NCI-H1092 (cell line): ENCODE results near the gene MS4A4E.
"Not testable (repeated sequence)": the region's sequence is repeated elsewhere in the genome, so short reads cannot be mapped to it uniquely, and the experiment has no call there.

Source experiments
- DNase-seq: peaks from one replicate; lab custom pipeline; 2025; lab: John Stamatoyannopoulos, UW

MS4A4E gene

DNA sequence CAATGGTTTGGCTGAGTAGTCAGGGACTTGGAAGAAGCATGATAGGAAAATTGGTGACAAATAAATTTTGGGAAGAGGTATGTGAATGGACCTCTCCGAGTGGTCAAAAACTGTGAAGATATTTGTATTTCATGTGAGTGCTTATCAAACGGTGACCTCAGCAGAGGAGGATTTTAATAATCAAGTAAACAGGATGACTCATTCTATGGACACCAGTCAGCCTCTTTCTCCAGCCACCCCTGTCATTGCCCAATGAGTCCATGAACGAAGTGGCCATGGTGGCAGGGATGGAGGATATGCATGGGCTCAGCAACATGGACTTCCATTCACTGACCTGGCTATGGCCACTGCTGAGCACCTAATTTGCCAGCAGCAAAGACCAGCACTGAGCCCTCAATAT is 21.2 kb downstream of the MS4A4E start:
- no peak for DNase-seq

DNA sequence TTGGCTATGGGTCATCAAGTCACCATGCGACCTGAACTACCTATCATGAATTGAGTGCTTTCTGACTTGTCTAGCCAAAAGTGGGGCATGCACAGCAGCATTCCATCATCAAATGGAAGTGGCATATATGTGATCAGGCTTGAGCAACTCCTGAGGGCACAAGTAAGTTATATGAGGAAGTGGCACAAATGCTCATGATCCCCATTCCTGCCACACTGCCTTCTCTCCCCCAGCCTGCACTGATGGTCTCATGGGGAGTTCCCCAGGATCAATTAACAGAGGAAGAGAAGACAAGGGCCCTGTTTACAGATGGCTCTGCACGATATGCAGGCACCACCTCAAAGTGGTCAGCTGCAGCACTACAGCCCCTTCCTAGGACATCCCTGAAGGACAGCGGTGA is 21.8 kb downstream of the MS4A4E start:
- DNase-seq = no peak

DNA sequence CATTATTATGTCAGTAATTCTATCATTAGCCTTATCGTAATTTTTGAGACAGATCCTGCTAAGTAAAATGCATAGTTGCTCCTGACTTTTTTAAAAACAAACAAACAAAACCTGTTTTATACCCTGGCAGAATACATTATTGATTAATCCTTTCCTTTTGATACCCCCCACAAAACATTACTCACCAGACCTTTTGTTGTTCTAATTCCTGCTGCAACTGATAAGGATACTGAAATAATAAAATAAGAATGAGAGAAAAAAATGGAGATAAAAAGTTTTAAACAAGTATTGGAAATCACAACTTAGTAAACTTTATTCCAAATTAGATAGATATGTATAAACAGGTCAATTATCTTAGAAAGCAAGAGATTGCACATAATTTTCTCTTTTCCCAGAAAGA is 28.6 kb downstream of the MS4A4E start:
- no peak for DNase-seq

DNA sequence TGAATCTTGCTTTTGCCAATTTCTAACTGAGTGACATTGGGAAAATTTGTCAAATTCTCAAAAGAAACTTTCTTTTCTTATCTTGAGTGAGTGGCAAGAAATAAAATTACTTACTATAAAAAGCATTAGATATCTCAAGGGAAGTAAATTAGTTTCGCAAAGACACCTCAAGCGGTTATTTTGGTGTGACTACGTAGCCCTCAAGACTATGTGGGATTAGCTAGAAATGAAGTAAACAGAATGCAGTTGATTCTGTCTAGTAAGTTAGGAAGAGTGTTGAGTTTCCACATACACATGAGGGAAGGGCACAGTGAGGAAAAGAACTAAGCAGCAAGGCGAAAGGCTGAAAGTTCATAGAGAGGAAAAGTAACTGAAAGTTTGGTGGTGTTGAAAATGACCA is 31.7 kb downstream of the MS4A4E start:
- no peak for DNase-seq

DNA sequence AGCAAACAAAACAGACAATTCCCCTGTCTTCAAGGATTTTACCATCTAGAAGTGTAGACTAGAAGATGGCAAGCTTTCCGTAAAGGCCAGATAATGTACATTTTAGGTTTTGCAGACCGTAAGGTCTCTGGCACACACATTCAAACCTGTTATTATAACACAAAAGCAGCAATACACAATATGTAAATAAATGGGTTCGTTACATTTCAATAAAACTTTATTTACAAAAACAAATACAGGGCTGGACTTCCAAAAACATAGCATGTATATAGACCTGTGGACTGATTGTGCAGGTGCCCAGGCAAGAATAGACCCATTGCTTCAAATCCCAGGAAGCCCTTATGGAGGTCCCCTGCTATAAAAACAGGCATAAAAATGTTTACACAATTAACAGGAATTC is 33.0 kb downstream of the MS4A4E start:
- no peak for DNase-seq

DNA sequence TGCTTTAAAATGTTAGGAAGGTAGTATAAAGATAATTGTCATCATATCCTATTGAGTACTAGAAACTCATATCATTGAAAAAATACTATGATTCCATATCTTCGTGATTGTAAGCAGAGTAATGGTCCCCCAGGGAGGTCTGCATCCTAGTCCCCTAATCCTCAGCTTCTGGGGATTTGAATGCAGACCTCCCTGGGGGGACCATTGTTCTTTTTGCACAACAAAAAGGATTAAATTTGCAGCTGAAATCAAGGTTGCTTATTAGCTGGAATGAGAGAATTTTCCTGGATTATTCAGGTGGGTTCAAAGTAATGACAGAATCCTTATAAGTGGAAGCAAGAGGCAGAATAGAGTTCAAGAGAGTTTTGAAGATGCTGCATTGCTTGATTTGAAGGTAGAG is 34.0 kb downstream of the MS4A4E start:
- no peak for DNase-seq

DNA sequence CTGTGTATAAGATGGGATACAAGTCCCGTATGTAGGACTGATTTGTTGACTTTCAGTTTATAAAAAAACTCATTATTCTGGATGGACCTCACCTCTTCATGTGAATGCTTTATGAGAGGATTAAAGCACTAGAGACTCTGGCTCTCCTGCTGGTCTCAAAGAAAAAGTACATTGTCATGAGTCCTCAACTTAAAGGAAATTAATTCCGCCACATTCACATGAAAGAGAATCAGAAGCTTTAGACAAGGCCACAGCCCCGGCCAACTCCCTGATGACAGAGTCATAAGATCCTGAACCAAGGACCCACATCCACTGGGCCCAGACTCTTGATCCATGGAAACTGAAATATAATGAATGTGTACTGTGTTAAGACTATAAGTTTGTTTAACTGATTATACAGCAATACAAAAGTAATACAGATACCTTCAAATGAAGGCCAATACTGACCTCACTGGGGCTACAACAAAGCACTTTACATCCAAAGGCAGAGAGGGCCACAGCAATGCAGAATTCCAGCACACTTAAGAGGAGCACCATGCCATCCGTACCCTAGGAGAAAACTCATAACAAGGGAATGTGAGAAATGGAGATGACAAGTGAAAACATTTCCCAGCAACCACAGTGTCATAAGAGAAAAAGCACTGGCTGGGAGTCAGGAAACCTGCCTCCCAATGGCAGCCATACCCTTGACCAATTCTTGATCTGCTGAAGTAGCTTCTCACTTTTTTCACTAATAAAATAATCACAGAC is 34.6 kb downstream of the MS4A4E start:
- DNase-seq = no peak

DNA sequence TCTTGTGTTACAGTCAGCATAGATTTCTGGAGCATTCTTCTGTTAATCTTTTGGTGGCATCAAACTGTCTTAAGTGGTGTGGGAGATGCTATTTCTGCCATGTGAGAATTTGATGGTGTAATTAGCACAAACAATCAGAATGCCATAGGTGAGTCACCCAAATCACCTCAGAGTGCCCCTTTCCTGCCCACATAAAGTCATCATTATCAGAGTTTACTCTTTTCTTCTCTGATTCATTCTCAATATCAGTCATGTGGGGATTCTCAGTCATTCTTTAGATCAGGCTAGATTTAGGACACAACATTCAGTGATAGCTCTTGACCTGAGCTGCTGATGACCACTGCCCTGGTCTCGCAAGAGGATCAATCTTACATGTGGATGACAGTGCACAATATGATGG is 36.3 kb downstream of the MS4A4E start:
- DNase-seq = no peak

DNA sequence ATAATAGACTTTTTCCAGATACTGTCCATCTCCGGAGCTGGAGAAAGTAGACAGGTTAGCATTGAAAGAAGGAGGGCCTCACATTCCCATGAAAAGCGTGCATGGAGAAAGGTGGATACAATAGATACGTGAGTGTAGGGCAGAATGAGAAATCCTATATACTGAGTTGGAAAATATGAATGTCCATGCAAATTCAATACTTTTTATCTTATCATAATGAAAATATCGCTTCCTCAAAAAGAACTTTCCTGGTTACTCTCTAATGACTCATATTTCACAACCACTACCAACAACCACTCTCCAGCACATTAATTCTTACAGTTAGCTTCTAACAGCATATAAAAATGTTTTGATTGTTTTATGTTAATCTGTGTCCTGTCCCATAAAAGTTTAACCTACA is 38.0 kb downstream of the MS4A4E start:
- no peak for DNase-seq

DNA sequence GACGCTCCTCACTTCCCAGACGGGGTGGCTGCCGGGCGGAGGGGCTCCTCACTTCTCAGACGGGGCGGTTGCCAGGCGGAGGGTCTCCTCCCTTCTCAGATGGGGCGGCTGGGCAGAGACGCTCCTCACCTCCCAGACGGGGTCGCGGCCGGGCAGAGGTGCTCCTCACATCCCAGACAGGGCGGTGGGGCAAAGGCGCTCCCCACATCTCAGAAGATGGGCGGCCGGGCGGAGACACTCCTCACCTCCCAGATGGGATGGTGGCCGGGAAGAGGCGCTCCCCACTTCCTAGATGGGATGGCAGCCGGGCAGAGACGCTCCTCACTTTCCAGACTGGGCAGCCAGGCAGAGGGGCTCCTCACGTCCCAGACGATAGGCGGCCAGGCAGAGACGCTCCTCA is 41.6 kb downstream of the MS4A4E start:
- DNase-seq = not testable (repeated sequence)

DNA sequence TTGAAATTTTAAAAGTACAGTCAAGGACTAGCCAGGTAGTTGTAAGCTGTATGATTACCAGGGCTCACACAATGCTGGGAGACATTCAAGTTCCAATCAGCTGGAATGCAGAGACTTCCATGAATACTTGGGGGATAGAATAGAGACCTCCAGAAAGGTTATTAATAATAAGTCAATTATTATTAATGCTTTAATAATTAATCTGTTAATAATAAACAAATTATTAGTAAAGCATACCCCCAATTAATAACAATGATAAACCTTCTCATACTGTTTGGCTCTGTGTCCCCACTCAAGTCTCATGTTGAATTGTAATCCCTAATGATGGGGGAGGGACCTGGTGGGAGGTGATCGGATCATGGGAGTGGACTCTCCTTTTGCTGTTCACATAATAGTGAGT is 45.5 kb downstream of the MS4A4E start:
- DNase-seq = no peak

DNA sequence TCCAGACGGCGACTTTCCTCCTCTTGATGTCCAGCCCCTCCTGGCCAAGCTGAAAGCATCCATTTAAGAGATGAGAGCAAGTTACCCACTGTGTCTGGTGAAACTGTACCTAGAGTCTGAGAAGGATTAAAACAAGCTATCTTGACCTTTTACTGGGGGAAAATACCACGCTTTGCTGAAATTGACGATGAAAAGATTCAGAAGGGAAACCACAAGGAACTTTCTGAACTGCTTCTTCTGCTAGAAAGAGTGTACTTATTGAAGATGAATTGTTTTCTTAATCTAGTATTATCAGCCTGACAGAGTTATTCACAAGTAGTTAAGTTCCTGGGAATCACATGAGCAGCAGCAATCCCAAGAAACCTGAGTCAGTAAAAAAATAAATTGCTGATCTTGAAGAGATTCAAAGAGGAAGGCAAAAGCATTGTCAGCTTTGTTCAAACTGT is 47.0 kb downstream of the MS4A4E start:
- DNase-seq = no peak

DNA sequence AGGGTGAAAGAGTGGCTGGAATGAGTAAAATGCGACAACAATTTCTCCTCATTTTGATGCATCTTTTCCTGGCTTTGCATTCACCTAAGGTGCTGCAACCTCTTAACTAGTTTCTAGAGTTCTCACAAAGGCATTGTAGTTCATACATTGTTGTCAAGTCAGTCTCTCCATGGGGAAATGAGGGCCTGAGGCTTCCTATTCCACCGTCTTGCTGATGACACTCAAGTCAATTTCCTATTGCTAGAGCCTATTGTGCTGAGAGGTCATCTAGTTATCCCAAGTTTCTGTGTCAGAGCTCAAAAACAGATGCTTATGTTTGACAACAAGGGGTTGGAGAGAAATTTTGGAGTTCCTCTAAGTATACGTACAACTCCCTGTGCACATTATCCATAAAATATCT is 48.4 kb downstream of the MS4A4E start:
- DNase-seq = no peak

DNA sequence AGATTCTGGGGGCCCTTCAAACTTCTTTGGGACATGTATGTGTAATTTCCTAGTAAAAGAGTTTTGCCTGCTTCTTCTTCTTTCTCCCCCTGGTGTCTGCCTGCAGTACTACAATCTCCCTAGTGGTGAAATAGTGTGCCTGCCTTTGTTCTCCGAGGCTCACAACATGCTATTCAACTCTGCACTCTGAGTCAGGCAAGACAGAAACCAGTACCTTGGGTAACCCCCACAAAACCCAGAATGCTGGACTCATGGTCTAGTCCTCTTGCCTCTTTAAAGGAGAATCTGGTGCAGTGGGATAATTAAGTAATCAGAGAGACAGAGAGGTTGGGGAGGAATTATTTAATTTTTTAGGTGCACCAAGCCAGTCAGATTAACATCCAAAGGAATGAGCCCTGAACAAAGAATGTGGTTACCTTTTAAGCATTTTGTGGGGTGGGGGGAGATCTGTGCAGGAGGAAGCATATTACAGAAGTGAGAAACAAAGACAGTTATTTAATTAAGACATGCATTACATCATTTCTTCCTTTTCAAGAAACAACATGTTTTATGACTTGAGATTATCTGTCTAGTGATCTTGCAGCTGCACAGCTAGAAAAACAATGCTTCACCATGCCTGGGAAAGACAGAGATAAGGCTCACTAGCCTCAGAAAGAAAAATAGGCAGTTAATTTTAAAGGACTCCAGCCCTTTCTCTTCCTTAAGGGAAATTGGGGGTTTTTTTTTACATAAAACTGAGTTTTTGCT is 49.1 kb downstream of the MS4A4E start:
- peak; percentile 12 for DNase-seq

DNA sequence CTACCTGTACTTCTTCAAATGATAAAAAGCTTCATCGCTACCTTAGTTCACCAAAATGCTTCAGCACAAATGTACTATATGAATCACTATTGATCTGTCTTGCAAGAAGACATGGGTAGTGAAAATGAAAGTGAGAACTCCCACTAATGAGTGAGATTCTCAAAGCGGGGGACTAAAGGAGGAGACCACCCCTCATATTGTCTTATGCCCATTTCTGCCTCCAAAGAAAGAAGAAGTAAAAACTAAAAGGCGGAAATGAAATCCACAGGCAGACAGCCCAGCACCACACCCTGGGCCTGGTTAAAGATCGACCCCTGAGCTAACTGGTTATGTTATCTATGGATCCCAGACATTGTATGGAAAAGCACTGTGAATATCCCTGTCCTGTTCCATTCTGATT is 50.4 kb downstream of the MS4A4E start:
- DNase-seq = not testable (repeated sequence)

DNA sequence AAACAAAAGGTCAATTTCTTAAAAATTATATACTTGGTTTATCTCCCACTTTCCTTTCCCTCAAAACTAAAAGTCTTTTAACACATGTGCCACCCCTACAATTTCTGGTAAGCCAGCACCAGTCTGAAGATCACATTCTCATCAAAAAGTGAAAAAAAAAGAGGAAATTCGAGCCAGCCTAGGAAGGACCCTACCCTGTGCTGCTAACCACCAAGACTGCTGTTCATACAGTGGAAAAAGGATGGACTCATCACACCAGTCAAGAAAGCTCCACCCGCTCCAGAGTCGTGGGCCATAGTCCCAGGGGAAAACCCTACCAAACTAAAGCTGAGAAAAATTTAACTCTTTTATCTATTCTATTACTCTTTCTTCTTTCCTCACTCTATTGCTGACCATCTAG is 54.5 kb downstream of the MS4A4E start:
- not testable (repeated sequence) for DNase-seq

DNA sequence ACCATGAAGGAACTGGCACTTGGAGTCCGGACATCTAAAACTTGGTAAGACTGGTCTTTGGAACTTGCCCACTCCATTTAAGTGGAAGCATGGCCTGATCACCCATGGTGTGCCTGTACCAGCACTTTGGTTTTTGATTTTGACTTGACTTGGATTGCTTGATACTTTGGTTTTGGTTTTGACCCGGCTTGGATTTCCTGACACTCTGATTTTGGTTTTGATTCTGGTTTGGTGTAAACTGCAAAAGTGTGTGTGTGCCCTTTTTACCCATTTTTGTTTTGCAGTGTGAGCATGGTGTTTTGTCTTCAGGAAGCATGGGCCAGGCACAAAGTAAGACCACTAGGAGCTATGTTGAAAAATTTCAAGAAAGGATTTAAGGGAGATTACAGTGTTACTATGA is 56.8 kb downstream of the MS4A4E start:
- not testable (repeated sequence) for DNase-seq

DNA sequence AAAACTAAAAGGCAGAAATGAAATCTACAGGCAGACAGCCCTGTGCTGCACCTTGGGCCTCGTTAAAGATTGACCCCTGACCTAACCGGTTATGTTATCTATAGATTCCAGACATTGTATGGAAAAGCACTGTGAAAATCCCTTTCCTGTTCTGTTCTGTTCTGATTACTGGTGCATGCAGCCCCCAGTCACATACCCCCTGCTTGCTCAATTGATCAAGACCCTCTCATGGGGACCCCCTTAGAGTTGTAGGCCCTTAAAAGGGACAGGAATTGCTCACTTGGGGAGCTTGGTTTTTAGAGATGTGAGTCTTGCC is 57.5 kb downstream of the MS4A4E start:
- not testable (repeated sequence) for DNase-seq

DNA sequence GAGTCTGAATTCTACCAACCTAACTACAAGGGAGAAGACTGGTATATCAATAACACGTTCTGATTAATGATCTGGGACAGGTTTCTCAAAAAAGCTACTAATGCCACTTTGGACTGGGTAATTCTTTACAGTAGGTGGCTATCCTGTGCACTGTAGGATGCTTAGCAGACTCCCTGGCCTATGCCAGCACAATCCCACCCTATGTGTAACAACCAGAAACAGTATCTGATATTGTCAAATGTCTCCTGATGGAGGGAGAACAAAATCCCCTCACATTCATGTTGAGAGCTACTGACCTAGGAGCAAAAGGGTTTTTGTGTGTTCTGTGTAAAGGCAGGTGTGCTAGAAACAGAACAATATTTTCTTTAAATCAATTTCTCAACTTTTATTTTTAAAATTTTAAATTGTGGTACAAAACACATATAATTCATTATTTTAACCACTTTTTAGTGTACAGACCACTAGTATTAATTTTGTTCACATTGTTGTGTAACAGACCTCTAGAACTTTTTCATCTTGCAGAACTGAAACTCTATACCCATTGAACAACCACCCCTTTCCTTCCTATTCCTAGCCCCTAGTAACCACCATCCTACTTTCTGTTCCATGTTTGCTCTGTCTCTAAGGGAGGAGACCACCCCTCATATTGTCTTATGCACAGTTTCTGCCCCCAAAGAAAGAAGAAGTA is 58.0 kb downstream of the MS4A4E start:
- DNase-seq = no peak

DNA sequence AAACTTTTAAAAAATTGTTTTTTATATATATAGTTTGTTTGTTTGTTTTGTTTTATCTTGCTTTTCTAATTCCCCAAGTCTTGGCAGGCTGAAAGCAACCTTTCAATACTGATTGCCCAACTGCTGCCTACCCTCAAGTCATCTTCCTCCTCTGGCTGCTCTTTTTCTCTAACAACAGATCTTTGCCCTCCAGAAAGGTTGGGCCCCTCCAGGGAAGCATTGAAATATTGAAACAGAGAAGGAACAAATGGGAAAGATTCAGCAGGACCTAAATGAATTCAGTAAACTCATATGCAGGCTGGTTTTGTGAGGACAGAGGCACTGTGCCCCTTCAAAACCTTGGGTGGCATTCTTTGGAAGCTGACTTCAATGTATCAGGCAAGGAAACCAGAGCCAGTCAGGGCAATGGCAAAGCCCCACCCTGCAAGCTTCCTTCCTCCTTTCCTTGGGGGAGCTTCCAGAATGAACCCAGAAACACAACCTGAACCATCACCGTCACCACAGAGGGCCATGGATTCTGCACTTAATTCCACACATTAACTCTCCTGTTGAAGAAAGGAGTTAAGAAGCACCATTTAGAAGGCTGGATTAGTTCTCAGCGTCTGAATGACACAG is 59.2 kb downstream of the MS4A4E start:
- no peak for DNase-seq

DNA sequence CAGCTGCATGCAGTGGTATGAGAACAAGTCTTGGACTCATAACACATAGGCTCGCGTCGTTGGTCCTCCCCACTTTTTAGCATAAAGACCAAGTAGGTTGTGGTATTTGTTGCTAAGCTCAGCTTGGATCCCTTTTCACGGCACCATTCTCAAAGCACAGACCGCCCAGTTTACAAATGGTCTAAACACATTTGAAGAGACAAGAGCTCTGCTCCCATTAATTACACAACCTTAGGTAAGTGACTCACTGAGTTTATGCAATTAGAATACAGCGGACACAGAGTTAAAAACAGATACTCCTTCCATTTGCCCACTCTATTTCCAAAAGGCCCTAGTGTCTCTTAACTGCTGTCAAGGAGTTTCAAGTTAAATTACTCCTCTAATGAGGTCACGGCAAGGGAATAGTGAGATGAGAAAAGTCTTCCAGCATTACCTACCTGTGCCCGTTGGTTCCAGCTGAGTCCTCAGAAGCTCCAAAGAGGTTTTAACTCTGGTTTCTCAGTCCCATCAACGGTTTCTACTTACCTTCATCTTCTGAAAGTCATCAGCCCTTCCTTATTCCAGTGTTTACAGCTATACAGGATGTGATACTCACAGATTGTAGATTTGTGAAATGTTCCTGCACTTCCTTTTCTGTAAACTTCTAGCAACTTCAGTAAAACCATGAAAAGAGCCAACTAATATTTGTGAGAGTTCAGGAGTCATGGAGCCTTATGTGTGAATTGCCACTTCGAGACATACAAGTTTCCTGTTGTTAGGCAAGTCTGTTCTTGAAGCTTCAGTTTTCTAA is 60.2 kb downstream of the MS4A4E start, which contains the start of gene MS4A6A:
Gene MS4A6A (minus strand): TSS at position 543 of the 790 bp plus-strand sequence. CDS start 1,356 bp downstream, outside the sequence.
- DNase-seq = no peak

DNA sequence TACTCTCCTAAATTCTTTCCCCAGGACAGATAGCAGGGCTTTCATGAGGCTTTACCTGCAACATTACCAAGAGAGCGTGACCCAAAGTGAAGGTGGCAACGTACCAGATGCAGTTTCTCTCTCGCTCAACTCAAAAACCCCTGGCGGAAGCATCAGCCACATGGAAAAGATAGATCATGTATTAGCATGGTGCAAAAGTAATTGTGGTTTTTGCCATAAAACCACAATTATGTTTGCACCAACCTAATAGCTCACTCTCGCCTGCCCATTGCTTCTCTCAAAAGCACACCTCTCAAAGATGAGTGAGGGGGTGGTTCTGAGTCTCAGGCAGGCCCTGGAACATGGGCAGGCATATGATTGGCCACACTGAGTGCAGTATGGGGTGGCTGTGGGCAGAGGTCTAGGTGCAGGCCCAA is 67.1 kb downstream of the MS4A4E start:
- DNase-seq = no peak
